WTC11 (cell line): ENCODE measurements around the gene BRMS1L.

Experiments
- CREB1 ChIP-seq: sonication (generic); formaldehyde crosslinking; IDR thresholded peaks from 2 replicates; pipeline ENCODE4 v1.8.0; 2023; ENCODE audit warnings: mild to moderate bottlenecking, missing genetic modification reagents
- MXD4 ChIP-seq: fragments of 250-450 bp; sonication (Bioruptor Pico); IDR thresholded peaks from 2 replicates; pipeline ENCODE4 v1.8.0; 2021; ENCODE audit warnings: mild to moderate bottlenecking, moderate library complexity, borderline replicate concordance
- NFE2L1 ChIP-seq: sonication (generic); formaldehyde crosslinking; IDR thresholded peaks from 2 replicates; pipeline ENCODE4 v1.8.1; 2023; ENCODE audit warnings: missing genetic modification reagents
- TEAD1 ChIP-seq: sonication (generic); formaldehyde crosslinking; IDR thresholded peaks from 2 replicates; pipeline ENCODE4 v1.8.0; 2022; ENCODE audit warnings: mild to moderate bottlenecking, missing genetic modification reagents
- TP53 ChIP-seq: sonication (generic); formaldehyde crosslinking; IDR thresholded peaks from 2 replicates; pipeline ENCODE4 v1.8.1; 2023; ENCODE audit warnings: mild to moderate bottlenecking, missing genetic modification reagents
- TF ChIP-seq, protein P1 (sequence below): fragments of 200-600 bp; IDR thresholded peaks from 2 replicates; pipeline ENCODE4 v1.8.0; 2022; ENCODE audit warnings: antibody characterized with exemption
- TF ChIP-seq, protein P2 (sequence below): sonication (generic); formaldehyde crosslinking; IDR thresholded peaks from 2 replicates; pipeline ENCODE4 v1.8.1; 2023; ENCODE audit warnings: mild to moderate bottlenecking, missing genetic modification reagents
- TF ChIP-seq, protein P3 (sequence below): sonication (generic); formaldehyde crosslinking; IDR thresholded peaks from 2 replicates; pipeline ENCODE4 v1.8.0; 2022; ENCODE audit warnings: mild to moderate bottlenecking, missing genetic modification reagents

DNA sequence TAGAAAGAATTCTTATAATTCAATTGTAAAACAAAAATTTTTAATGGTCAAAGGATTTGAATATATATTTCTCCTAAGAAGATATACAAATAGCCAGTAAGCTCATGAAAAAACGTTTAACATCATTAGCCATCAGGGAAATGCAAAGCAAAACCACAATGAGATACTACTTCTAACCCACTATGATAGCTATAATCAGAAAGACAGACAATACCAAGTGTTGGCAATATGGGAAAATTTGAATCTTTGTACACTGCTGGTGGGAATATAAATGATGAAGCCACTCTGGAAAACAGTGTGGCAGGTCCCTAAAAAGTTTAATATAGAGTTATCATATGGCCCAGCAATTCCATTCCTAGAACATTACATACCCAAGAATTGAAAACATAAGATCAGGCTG is 42.4 kb upstream of the BRMS1L start:
- TF ChIP-seq NFE2L1 (CRISPR knock-in tag) (no peak), CREB1 (no peak), TP53 (no peak), MXD4 (CRISPR knock-in tag) (no peak), TEAD1 (CRISPR knock-in tag) (no peak)
- TF ChIP-seq, protein P1, sequence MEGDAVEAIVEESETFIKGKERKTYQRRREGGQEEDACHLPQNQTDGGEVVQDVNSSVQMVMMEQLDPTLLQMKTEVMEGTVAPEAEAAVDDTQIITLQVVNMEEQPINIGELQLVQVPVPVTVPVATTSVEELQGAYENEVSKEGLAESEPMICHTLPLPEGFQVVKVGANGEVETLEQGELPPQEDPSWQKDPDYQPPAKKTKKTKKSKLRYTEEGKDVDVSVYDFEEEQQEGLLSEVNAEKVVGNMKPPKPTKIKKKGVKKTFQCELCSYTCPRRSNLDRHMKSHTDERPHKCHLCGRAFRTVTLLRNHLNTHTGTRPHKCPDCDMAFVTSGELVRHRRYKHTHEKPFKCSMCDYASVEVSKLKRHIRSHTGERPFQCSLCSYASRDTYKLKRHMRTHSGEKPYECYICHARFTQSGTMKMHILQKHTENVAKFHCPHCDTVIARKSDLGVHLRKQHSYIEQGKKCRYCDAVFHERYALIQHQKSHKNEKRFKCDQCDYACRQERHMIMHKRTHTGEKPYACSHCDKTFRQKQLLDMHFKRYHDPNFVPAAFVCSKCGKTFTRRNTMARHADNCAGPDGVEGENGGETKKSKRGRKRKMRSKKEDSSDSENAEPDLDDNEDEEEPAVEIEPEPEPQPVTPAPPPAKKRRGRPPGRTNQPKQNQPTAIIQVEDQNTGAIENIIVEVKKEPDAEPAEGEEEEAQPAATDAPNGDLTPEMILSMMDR: no peak
- TF ChIP-seq, protein P2, sequence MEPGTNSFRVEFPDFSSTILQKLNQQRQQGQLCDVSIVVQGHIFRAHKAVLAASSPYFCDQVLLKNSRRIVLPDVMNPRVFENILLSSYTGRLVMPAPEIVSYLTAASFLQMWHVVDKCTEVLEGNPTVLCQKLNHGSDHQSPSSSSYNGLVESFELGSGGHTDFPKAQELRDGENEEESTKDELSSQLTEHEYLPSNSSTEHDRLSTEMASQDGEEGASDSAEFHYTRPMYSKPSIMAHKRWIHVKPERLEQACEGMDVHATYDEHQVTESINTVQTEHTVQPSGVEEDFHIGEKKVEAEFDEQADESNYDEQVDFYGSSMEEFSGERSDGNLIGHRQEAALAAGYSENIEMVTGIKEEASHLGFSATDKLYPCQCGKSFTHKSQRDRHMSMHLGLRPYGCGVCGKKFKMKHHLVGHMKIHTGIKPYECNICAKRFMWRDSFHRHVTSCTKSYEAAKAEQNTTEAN (CRISPR knock-in tag): no peak
- TF ChIP-seq, protein P3, sequence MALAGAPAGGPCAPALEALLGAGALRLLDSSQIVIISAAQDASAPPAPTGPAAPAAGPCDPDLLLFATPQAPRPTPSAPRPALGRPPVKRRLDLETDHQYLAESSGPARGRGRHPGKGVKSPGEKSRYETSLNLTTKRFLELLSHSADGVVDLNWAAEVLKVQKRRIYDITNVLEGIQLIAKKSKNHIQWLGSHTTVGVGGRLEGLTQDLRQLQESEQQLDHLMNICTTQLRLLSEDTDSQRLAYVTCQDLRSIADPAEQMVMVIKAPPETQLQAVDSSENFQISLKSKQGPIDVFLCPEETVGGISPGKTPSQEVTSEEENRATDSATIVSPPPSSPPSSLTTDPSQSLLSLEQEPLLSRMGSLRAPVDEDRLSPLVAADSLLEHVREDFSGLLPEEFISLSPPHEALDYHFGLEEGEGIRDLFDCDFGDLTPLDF (CRISPR knock-in tag): no peak
